ENCODE measurements around the gene PRMT5.

PRMT5 gene

GRCh38 chr14:22925513-22925912 is 3.7 kb downstream of the PRMT5 start:
- no peak for TF ChIP-seq CREB1 (IDR thresholded peaks at IDR 0.05; ENCODE audit: low read depth)
- TF ChIP-seq, protein P1, sequence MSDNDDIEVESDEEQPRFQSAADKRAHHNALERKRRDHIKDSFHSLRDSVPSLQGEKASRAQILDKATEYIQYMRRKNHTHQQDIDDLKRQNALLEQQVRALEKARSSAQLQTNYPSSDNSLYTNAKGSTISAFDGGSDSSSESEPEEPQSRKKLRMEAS (IDR thresholded peaks at IDR 0.05): no peak
- TF ChIP-seq CEBPB (IDR thresholded peaks at IDR 0.05): no peak
- TF ChIP-seq, protein P2, sequence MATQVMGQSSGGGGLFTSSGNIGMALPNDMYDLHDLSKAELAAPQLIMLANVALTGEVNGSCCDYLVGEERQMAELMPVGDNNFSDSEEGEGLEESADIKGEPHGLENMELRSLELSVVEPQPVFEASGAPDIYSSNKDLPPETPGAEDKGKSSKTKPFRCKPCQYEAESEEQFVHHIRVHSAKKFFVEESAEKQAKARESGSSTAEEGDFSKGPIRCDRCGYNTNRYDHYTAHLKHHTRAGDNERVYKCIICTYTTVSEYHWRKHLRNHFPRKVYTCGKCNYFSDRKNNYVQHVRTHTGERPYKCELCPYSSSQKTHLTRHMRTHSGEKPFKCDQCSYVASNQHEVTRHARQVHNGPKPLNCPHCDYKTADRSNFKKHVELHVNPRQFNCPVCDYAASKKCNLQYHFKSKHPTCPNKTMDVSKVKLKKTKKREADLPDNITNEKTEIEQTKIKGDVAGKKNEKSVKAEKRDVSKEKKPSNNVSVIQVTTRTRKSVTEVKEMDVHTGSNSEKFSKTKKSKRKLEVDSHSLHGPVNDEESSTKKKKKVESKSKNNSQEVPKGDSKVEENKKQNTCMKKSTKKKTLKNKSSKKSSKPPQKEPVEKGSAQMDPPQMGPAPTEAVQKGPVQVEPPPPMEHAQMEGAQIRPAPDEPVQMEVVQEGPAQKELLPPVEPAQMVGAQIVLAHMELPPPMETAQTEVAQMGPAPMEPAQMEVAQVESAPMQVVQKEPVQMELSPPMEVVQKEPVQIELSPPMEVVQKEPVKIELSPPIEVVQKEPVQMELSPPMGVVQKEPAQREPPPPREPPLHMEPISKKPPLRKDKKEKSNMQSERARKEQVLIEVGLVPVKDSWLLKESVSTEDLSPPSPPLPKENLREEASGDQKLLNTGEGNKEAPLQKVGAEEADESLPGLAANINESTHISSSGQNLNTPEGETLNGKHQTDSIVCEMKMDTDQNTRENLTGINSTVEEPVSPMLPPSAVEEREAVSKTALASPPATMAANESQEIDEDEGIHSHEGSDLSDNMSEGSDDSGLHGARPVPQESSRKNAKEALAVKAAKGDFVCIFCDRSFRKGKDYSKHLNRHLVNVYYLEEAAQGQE (IDR thresholded peaks at IDR 0.05; ENCODE audit: low read depth): no peak
- TF ChIP-seq ZBTB7A (IDR thresholded peaks at IDR 0.05; ENCODE audit: low read depth): no peak
- TF ChIP-seq EGR1 (IDR thresholded peaks at IDR 0.05): no peak
- no peak for TF ChIP-seq FOXM1 (IDR thresholded peaks at IDR 0.05; ENCODE audit: borderline replicate concordance, low read depth)
- TF ChIP-seq EP300 (IDR thresholded peaks at IDR 0.05; ENCODE audit: borderline replicate concordance): no peak
- TF ChIP-seq RAD21 (IDR thresholded peaks at IDR 0.05; ENCODE audit: low read depth): no peak
- TF ChIP-seq TCF12 (IDR thresholded peaks at IDR 0.05; ENCODE audit: low read depth): no peak
- TF ChIP-seq, protein P3, sequence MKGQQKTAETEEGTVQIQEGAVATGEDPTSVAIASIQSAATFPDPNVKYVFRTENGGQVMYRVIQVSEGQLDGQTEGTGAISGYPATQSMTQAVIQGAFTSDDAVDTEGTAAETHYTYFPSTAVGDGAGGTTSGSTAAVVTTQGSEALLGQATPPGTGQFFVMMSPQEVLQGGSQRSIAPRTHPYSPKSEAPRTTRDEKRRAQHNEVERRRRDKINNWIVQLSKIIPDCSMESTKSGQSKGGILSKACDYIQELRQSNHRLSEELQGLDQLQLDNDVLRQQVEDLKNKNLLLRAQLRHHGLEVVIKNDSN (IDR thresholded peaks at IDR 0.05): no peak
- no peak for TF ChIP-seq TEAD4 (IDR thresholded peaks at IDR 0.05)
- TF ChIP-seq TAF1 (IDR thresholded peaks at IDR 0.05; ENCODE audit: low read depth): no peak
- no peak for TF ChIP-seq YY1 (IDR thresholded peaks at IDR 0.05; ENCODE audit: low read depth)
- no peak for TF ChIP-seq NFIC (IDR thresholded peaks at IDR 0.05)

GRCh38 chr14:22923746-22924145 is 5.4 kb downstream of the PRMT5 start:
- TF ChIP-seq RAD21 (IDR thresholded peaks at IDR 0.05; ENCODE audit: low read depth): no peak
- no peak for TF ChIP-seq TEAD4 (IDR thresholded peaks at IDR 0.05)
- TF ChIP-seq FOXM1 (IDR thresholded peaks at IDR 0.05; ENCODE audit: borderline replicate concordance, low read depth): no peak
- TF ChIP-seq, protein P1 (IDR thresholded peaks at IDR 0.05): no peak
- TF ChIP-seq TCF12 (IDR thresholded peaks at IDR 0.05; ENCODE audit: low read depth): no peak
- TF ChIP-seq, protein P3 (IDR thresholded peaks at IDR 0.05): no peak
- no peak for TF ChIP-seq YY1 (IDR thresholded peaks at IDR 0.05; ENCODE audit: low read depth)
- no peak for TF ChIP-seq NFIC (IDR thresholded peaks at IDR 0.05)
- no peak for TF ChIP-seq ZBTB7A (IDR thresholded peaks at IDR 0.05; ENCODE audit: low read depth)
- TF ChIP-seq CREB1 (IDR thresholded peaks at IDR 0.05; ENCODE audit: low read depth): no peak
- TF ChIP-seq TAF1 (IDR thresholded peaks at IDR 0.05; ENCODE audit: low read depth): no peak
- no peak for TF ChIP-seq EP300 (IDR thresholded peaks at IDR 0.05; ENCODE audit: borderline replicate concordance)
- TF ChIP-seq EGR1 (IDR thresholded peaks at IDR 0.05): no peak
- no peak for TF ChIP-seq CEBPB (IDR thresholded peaks at IDR 0.05)

DNA sequence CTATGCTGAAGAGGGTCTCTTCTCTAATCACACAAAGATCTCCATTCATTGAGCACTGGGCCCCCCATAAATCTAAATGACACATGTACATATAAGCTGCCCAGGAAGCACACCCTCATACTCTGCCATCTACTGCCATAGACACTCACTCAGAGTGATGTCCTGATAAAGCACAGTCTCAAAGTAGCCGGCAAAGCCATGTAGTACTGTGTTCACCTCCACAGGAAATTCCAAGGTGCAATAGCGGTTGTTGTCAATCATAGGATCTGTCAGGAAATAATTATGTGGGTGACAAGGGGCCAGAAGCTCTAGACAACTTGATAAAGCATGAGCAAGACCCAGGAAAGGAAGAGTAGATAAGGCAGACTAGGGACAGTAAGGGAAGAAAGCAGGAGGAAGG is 6.9 kb downstream of the PRMT5 start:
- no peak for TF ChIP-seq ZBTB7A (IDR thresholded peaks at IDR 0.05; ENCODE audit: low read depth)
- TF ChIP-seq EP300 (IDR thresholded peaks at IDR 0.05; ENCODE audit: borderline replicate concordance): no peak
- TF ChIP-seq FOXM1 (IDR thresholded peaks at IDR 0.05; ENCODE audit: borderline replicate concordance, low read depth): no peak
- TF ChIP-seq, protein P1 (IDR thresholded peaks at IDR 0.05): no peak
- TF ChIP-seq, protein P2 (IDR thresholded peaks at IDR 0.05; ENCODE audit: low read depth): no peak
- TF ChIP-seq YY1 (IDR thresholded peaks at IDR 0.05; ENCODE audit: low read depth): no peak
- no peak for TF ChIP-seq EGR1 (IDR thresholded peaks at IDR 0.05)
- TF ChIP-seq, protein P3 (IDR thresholded peaks at IDR 0.05): no peak
- TF ChIP-seq CREB1 (IDR thresholded peaks at IDR 0.05; ENCODE audit: low read depth): no peak
- TF ChIP-seq NFIC (IDR thresholded peaks at IDR 0.05): no peak
- TF ChIP-seq TEAD4 (IDR thresholded peaks at IDR 0.05): no peak
- no peak for TF ChIP-seq TCF12 (IDR thresholded peaks at IDR 0.05; ENCODE audit: low read depth)
- TF ChIP-seq RAD21 (IDR thresholded peaks at IDR 0.05; ENCODE audit: low read depth): no peak

GRCh38 chr14:22920697-22921096 is 8.5 kb downstream of the PRMT5 start:
- no peak for TF ChIP-seq YY1 (IDR thresholded peaks at IDR 0.05; ENCODE audit: low read depth)
- no peak for TF ChIP-seq RAD21 (IDR thresholded peaks at IDR 0.05; ENCODE audit: low read depth)
- TF ChIP-seq, protein P3 (IDR thresholded peaks at IDR 0.05): no peak
- no peak for TF ChIP-seq CREB1 (IDR thresholded peaks at IDR 0.05; ENCODE audit: low read depth)
- no peak for TF ChIP-seq TAF1 (IDR thresholded peaks at IDR 0.05; ENCODE audit: low read depth)
- TF ChIP-seq EP300 (IDR thresholded peaks at IDR 0.05; ENCODE audit: borderline replicate concordance): no peak
- no peak for TF ChIP-seq EGR1 (IDR thresholded peaks at IDR 0.05)
- TF ChIP-seq, protein P1 (IDR thresholded peaks at IDR 0.05): no peak
- TF ChIP-seq NFIC (IDR thresholded peaks at IDR 0.05): no peak
- TF ChIP-seq FOXM1 (IDR thresholded peaks at IDR 0.05; ENCODE audit: borderline replicate concordance, low read depth): no peak
- TF ChIP-seq, protein P2 (IDR thresholded peaks at IDR 0.05; ENCODE audit: low read depth): no peak
- TF ChIP-seq TCF12 (IDR thresholded peaks at IDR 0.05; ENCODE audit: low read depth): no peak
- TF ChIP-seq ZBTB7A (IDR thresholded peaks at IDR 0.05; ENCODE audit: low read depth): no peak
- no peak for TF ChIP-seq TEAD4 (IDR thresholded peaks at IDR 0.05)
- no peak for TF ChIP-seq CEBPB (IDR thresholded peaks at IDR 0.05)
